Activated T-cell treated with anti-CD3 and anti-CD28 coated beads for 48 hours (primary cell): Measurements from ENCODE around the gene HABP2.

Experiments used
- DNase-seq: peaks from one replicate; pipeline ENCODE4 v3.0.0-alpha.2; 2020; ENCODE audit warnings: low read depth

Gene HABP2

GRCh38 chr10:113557903-113558321 is 5.1 kb downstream of the HABP2 start:
- no peak for DNase-seq

- DNase-seq, result no peak
These were observed 7.2 kb downstream of the HABP2 start for GRCh38 chr10:113560071-113560470.

- DNase-seq, result no peak
These were observed 8.4 kb downstream of the HABP2 start for GRCh38 chr10:113561214-113561613.

- DNase-seq, result no peak
These were observed 9.2 kb downstream of the HABP2 start for GRCh38 chr10:113562069-113562468.

GRCh38 chr10:113562704-113563103 is 9.9 kb downstream of the HABP2 start:
- no peak for DNase-seq

GRCh38 chr10:113563306-113564088 is 10.6 kb downstream of the HABP2 start:
- peak; percentile 61 for DNase-seq

GRCh38 chr10:113565364-113565763 is 12.5 kb downstream of the HABP2 start:
- DNase-seq, result no peak

- DNase-seq, result no peak
These were observed 14.0 kb downstream of the HABP2 start for GRCh38 chr10:113566888-113567287.

GRCh38 chr10:113569576-113569975 is 16.7 kb downstream of the HABP2 start:
- no peak for DNase-seq

- no peak for DNase-seq
These were observed 19.9 kb downstream of the HABP2 start for GRCh38 chr10:113572520-113573290.

GRCh38 chr10:113573368-113573767 is 20.5 kb downstream of the HABP2 start:
- no peak for DNase-seq

GRCh38 chr10:113576852-113577251 is 24.0 kb downstream of the HABP2 start:
- DNase-seq, result no peak

- no peak for DNase-seq
These were observed 25.9 kb downstream of the HABP2 start for GRCh38 chr10:113578773-113579172.

- no peak for DNase-seq
These were observed 28.2 kb downstream of the HABP2 start for GRCh38 chr10:113581092-113581491.

GRCh38 chr10:113583571-113583970 is 30.7 kb downstream of the HABP2 start:
- DNase-seq, result no peak

GRCh38 chr10:113585949-113586348 is 33.1 kb downstream of the HABP2 start:
- DNase-seq, result no peak

- no peak for DNase-seq
These were observed 36.4 kb downstream of the HABP2 start for GRCh38 chr10:113589201-113589770.

GRCh38 chr10:113590581-113590980 is 37.7 kb downstream of the HABP2 start:
- no peak for DNase-seq

GRCh38 chr10:113592380-113592779 is 39.5 kb downstream of the HABP2 start:
- DNase-seq, result no peak

GRCh38 chr10:113594652-113595051 is 41.8 kb downstream of the HABP2 start:
- DNase-seq, result no peak

- no peak for DNase-seq
These were observed 47.7 kb downstream of the HABP2 start for GRCh38 chr10:113600569-113600968.

GRCh38 chr10:113603057-113603777 is 50.4 kb downstream of the HABP2 start:
- DNase-seq, result no peak
